SK-N-SH (cell line): ENCODE measurements around the gene ZBTB38. TPM values are rescaled to one million over a fixed set of nuclear protein-coding genes. Genes with fewer than 3 reads are reported as not detected.

ENCODE experiments used
- CTCF ChIA-PET: fragments of 300-600, 350-600 bp; formaldehyde crosslinking; extraction: SDS; loops from one replicate; lab custom pipeline; 2021; lab: Yijun Ruan, JAX
- POLR2A ChIA-PET: fragments of 350-600 bp; sonication (Branson Sonifier 250); formaldehyde crosslinking; extraction: SDS; loops from one replicate; lab custom pipeline; 2020; ENCODE audit warnings: antibody characterized with exemption, inconsistent platforms; lab: Yijun Ruan, JAX
- DNase-seq: peaks from one replicate; pipeline ENCODE4 v3.0.0; 2012
- H2AFZ ChIP-seq: fragments of 200-600 bp; sonication (generic); 2 replicates; pipeline ENCODE4 v1.8.1; 2016; ENCODE audit warnings: antibody characterized with exemption, mild to moderate bottlenecking, low read depth
- H3F3A ChIP-seq: fragments of 200-600 bp; sonication (generic); replicated peaks from 2 replicates; pipeline ENCODE3; 2016; ENCODE audit warnings: antibody characterized with exemption, mild to moderate bottlenecking; ENCODE audit not compliant: insufficient read depth
- H3K27ac ChIP-seq, 2 experiments: fragments of 200-500 bp in 1 of 2; fragments of 200-600 bp in 1 of 2; sonication (Bioruptor generic) in 1 of 2; sonication (generic), shearing (Covaris generic) in 1 of 2; 2 replicates each; pipeline versions ENCODE4 v1.5.1 to v1.6.1; 2014 to 2016; ENCODE audit warnings: low read depth in 2 of 2, inconsistent platforms in 1 of 2, low read length in 1 of 2, mild to moderate bottlenecking in 1 of 2, mixed read lengths in 1 of 2
- H3K27me3 ChIP-seq: fragments of 200-600 bp; sonication (generic), shearing (Covaris generic); 2 replicates; pipeline ENCODE4 v1.6.1; 2016; ENCODE audit warnings: mixed run types; ENCODE audit not compliant: insufficient read depth
- H3K36me3 ChIP-seq, 2 experiments: fragments of 200-500 bp in 1 of 2; fragments of 200-600 bp in 1 of 2; sonication (Bioruptor generic) in 1 of 2; sonication (generic) in 1 of 2; replicated peaks in 1 of 2; 2 replicates each; pipeline versions ENCODE3 to v1.5.1; 2014 to 2016; ENCODE audit warnings: low read length in 1 of 2, mild to moderate bottlenecking in 1 of 2; ENCODE audit not compliant: insufficient read depth in 2 of 2, control insufficient read depth in 1 of 2
- H3K4me1 ChIP-seq, 2 experiments: fragments of 200-500 bp in 1 of 2; fragments of 200-600 bp in 1 of 2; sonication (Bioruptor generic) in 1 of 2; sonication (generic), shearing (Covaris generic) in 1 of 2; 2 replicates each; pipeline versions ENCODE4 v1.5.1 to v1.6.1; 2014 to 2016; ENCODE audit warnings: low read depth in 1 of 2, low read length in 1 of 2, mixed run types in 1 of 2; ENCODE audit not compliant: insufficient read depth in 2 of 2, control insufficient read depth in 1 of 2
- H3K4me2 ChIP-seq: fragments of 200-600 bp; sonication (generic), shearing (Covaris generic); 2 replicates; pipeline ENCODE4 v1.6.1; 2017; ENCODE audit warnings: mixed run types
- H3K4me3 ChIP-seq, 2 experiments: fragments of 200-500 bp in 1 of 2; fragments of 200-600 bp in 1 of 2; sonication (Bioruptor generic) in 1 of 2; sonication (generic), shearing (Covaris generic) in 1 of 2; 2 replicates each; pipeline versions ENCODE4 v1.5.1 to v1.8.1; 2014 to 2016; ENCODE audit warnings: low read depth in 2 of 2, inconsistent platforms in 1 of 2, low read length in 1 of 2, mild to moderate bottlenecking in 1 of 2, mixed read lengths in 1 of 2, moderate library complexity in 1 of 2
- H3K79me2 ChIP-seq: fragments of 200-600 bp; sonication (generic); 2 replicates; pipeline ENCODE4 v1.8.1; 2017; ENCODE audit warnings: mild to moderate bottlenecking; ENCODE audit not compliant: insufficient read depth
- H3K9ac ChIP-seq: fragments of 200-600 bp; sonication (generic); 2 replicates; pipeline ENCODE4 v1.6.1; 2017; ENCODE audit warnings: mixed run types
- H3K9me2 ChIP-seq: fragments of 200-600 bp; sonication (generic); 2 replicates; pipeline ENCODE4 v1.6.1; 2017; ENCODE audit warnings: mixed run types
- H3K9me3 ChIP-seq: fragments of 200-600 bp; sonication (generic); 2 replicates; pipeline ENCODE4 v1.6.1; 2017; ENCODE audit warnings: mixed run types, mild to moderate bottlenecking, moderate library complexity
- H4K20me1 ChIP-seq: fragments of 200-600 bp; sonication (generic); 2 replicates; pipeline ENCODE4 v1.6.1; 2017; ENCODE audit warnings: mild to moderate bottlenecking, mixed run types; ENCODE audit not compliant: insufficient read depth
- ELF1 ChIP-seq: IDR thresholded peaks from 2 replicates; pipeline ENCODE4 v1.4.0; 2012
- EP300 ChIP-seq, 2 experiments: IDR thresholded peaks; 2 replicates each; pipeline versions ENCODE4 v1.4.0 to v1.6.1; 2012; ENCODE audit warnings: borderline replicate concordance in 1 of 2, low read depth in 1 of 2, low read length in 1 of 2
- EZH2phosphoT487 ChIP-seq: fragments of 200-600 bp; sonication (generic); IDR thresholded peaks from 2 replicates; pipeline ENCODE4 v1.6.1; 2017; ENCODE audit warnings: low read depth, mixed run types, mild to moderate bottlenecking, antibody characterized with exemption, moderate library complexity, borderline replicate concordance
- FOXJ3 ChIP-seq: sonication (generic); formaldehyde crosslinking; IDR thresholded peaks from 2 replicates; pipeline ENCODE4 v1.5.1; 2020; ENCODE audit warnings: mild to moderate bottlenecking, missing genetic modification reagents
- GATA2 ChIP-seq: sonication (generic); formaldehyde crosslinking; IDR thresholded peaks from 2 replicates; pipeline ENCODE4 v1.5.0; 2020; ENCODE audit warnings: mild to moderate bottlenecking, missing genetic modification reagents
- MEF2A ChIP-seq: IDR thresholded peaks from 2 replicates; pipeline ENCODE4 v1.4.0; 2012; ENCODE audit warnings: low read depth, borderline replicate concordance
- MXI1 ChIP-seq: IDR thresholded peaks from 2 replicates; pipeline ENCODE4 v1.6.1; 2012; ENCODE audit warnings: mild to moderate bottlenecking, low read depth, low read length, improper control_type of control experiment
- NRF1 ChIP-seq: IDR thresholded peaks from 2 replicates; pipeline ENCODE4 v1.6.1; 2012; ENCODE audit warnings: low read depth, mild to moderate bottlenecking, low read length
- POLR2AphosphoS5 ChIP-seq: IDR thresholded peaks from 2 replicates; pipeline ENCODE4 v1.6.1; 2012; ENCODE audit warnings: low read depth, low read length
- RCOR1 ChIP-seq: fragments of 150-350 bp; IDR thresholded peaks from 2 replicates; pipeline ENCODE4 v1.6.1; 2017; ENCODE audit warnings: antibody characterized with exemption, low read length
- RFX5 ChIP-seq: IDR thresholded peaks from 2 replicates; pipeline ENCODE4 v1.6.1; 2012; ENCODE audit warnings: mild to moderate bottlenecking, improper control_type of control experiment, low read length
- RXRA ChIP-seq: IDR thresholded peaks from 2 replicates; pipeline ENCODE4 v1.4.0; 2012; ENCODE audit warnings: low read depth, mild to moderate bottlenecking, borderline replicate concordance
- SIN3A ChIP-seq: IDR thresholded peaks from 2 replicates; pipeline ENCODE4 v1.6.1; 2012; ENCODE audit warnings: low read depth, mild to moderate bottlenecking, low read length, moderate library complexity, borderline replicate concordance
- TCF12 ChIP-seq: IDR thresholded peaks from 2 replicates; pipeline ENCODE4 v1.4.0; 2012
- YY1 ChIP-seq: IDR thresholded peaks from 2 replicates; pipeline ENCODE4 v1.4.0; 2012; ENCODE audit warnings: low read depth, mild to moderate bottlenecking
- WGBS: methylation state at CpG from one replicate; pipeline ENCODE4 v1.1.6; 2017; ENCODE audit warnings: low lambda C conversion rate; 5-methylcytosine and 5-hydroxymethylcytosine counted together
- polyA plus RNA-seq, 3 experiments: library from polyadenylated mRNA; depleted of rRNA; stranded (reverse); fragments of >200 nt; gene quantifications; 2 replicates each; pipeline ENCODE4 v1.2.3, GENCODE V29; 2012
- TF ChIP-seq, protein P1 (sequence below): IDR thresholded peaks from 2 replicates; pipeline ENCODE4 v1.6.1; 2012; ENCODE audit warnings: mild to moderate bottlenecking, low read depth, low read length, moderate library complexity
- TF ChIP-seq, protein P2 (sequence below): IDR thresholded peaks from 2 replicates; pipeline ENCODE4 v1.4.0; 2012; ENCODE audit warnings: low read depth, borderline replicate concordance
- TF ChIP-seq, protein P3 (sequence below): IDR thresholded peaks from 2 replicates; pipeline ENCODE4 v1.4.0; 2012; ENCODE audit warnings: low read depth, borderline replicate concordance

The ZBTB38 gene
- polyA plus RNA-seq, 1 of the 3 experiments (the other 2 are of a cell fraction), result 10.1 TPM

DNA sequence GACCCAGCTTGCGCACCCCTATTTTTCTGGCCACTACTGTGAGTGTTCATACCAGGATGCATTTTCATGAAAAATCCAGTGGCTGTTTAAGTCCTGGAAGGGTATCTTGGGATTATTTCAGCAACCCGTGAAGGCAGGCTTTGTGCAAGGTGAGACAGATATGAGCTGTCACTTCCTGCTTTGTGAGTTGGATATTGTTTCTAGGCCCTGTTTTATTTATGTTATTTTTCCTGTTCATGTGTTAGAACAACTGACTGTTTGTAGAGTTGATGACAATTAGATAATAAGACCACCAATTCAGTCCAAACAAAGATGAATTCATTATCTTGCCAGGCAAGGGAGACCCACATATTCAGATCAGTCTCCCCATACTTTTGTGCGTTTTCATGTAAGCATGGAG is 42.5 kb downstream of the ZBTB38 start:
- H3K36me3 ChIP-seq, result peaks cover 43 to 65% of the 10 kb centered on the region in 2 experiments
- peak overlapping the region; percentile 34 to 78; a peak in 3 of 4 replicates for H3K27ac ChIP-seq
- no peak overlapping the region for H3K4me2 ChIP-seq
- H3K9me3 ChIP-seq, result no peaks in the 10 kb centered on the region
- H2AFZ ChIP-seq, result no peak overlapping the region
- no peak for DNase-seq
- H3K79me2 ChIP-seq, result peaks cover 72% of the 10 kb centered on the region
- ChIA-PET CTCF (interaction anchor here (1.1 to 1.5 kb wide), 4 partner anchors 8 to 50 kb away, joined by 3 to 4 read pairs (median 3); no protein-coding TSS in a partner anchor), POLR2A (no interaction called here)
- no peak overlapping the region for H3K4me3 ChIP-seq
- 71% methylated on average over 3 of the region's 3 CpGs for WGBS
- H3K9me2 ChIP-seq, result no peaks in the 10 kb centered on the region
- H3K27me3 ChIP-seq, result no peaks in the 10 kb centered on the region
- H3K9ac ChIP-seq, result 0 out of 2 replicates have a peak overlapping the region, but pooled peaks have one; percentile 6
- peaks cover 31% of the 10 kb centered on the region for H3F3A ChIP-seq
- no peaks in the 10 kb centered on the region for H4K20me1 ChIP-seq
- peaks cover 28 to 46% of the 10 kb centered on the region in 2 experiments for H3K4me1 ChIP-seq
- TF ChIP-seq MXI1, result no peak
- TF ChIP-seq RXRA, result no peak
- no peak for TF ChIP-seq RCOR1
- TF ChIP-seq, protein P1, sequence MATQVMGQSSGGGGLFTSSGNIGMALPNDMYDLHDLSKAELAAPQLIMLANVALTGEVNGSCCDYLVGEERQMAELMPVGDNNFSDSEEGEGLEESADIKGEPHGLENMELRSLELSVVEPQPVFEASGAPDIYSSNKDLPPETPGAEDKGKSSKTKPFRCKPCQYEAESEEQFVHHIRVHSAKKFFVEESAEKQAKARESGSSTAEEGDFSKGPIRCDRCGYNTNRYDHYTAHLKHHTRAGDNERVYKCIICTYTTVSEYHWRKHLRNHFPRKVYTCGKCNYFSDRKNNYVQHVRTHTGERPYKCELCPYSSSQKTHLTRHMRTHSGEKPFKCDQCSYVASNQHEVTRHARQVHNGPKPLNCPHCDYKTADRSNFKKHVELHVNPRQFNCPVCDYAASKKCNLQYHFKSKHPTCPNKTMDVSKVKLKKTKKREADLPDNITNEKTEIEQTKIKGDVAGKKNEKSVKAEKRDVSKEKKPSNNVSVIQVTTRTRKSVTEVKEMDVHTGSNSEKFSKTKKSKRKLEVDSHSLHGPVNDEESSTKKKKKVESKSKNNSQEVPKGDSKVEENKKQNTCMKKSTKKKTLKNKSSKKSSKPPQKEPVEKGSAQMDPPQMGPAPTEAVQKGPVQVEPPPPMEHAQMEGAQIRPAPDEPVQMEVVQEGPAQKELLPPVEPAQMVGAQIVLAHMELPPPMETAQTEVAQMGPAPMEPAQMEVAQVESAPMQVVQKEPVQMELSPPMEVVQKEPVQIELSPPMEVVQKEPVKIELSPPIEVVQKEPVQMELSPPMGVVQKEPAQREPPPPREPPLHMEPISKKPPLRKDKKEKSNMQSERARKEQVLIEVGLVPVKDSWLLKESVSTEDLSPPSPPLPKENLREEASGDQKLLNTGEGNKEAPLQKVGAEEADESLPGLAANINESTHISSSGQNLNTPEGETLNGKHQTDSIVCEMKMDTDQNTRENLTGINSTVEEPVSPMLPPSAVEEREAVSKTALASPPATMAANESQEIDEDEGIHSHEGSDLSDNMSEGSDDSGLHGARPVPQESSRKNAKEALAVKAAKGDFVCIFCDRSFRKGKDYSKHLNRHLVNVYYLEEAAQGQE, result no peak
- TF ChIP-seq RFX5, result no peak
- TF ChIP-seq FOXJ3 (CRISPR knock-in tag), result no peak
- TF ChIP-seq SIN3A, result no peak
- no peak for TF ChIP-seq TCF12
- TF ChIP-seq POLR2AphosphoS5, result no peak
- no peak for TF ChIP-seq ELF1
- no peak for TF ChIP-seq MEF2A
- no peak for TF ChIP-seq NRF1
- no peak for TF ChIP-seq GATA2 (CRISPR knock-in tag)
- TF ChIP-seq YY1, result no peak
- TF ChIP-seq EP300 (IDR thresholded peaks at IDR 0.05; ENCODE audit: borderline replicate concordance in 1 of 2, low read depth in 1 of 2, low read length in 1 of 2), result no peak
- TF ChIP-seq, protein P2, sequence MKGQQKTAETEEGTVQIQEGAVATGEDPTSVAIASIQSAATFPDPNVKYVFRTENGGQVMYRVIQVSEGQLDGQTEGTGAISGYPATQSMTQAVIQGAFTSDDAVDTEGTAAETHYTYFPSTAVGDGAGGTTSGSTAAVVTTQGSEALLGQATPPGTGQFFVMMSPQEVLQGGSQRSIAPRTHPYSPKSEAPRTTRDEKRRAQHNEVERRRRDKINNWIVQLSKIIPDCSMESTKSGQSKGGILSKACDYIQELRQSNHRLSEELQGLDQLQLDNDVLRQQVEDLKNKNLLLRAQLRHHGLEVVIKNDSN, result no peak
- TF ChIP-seq EZH2phosphoT487, result no peak
- TF ChIP-seq, protein P3, sequence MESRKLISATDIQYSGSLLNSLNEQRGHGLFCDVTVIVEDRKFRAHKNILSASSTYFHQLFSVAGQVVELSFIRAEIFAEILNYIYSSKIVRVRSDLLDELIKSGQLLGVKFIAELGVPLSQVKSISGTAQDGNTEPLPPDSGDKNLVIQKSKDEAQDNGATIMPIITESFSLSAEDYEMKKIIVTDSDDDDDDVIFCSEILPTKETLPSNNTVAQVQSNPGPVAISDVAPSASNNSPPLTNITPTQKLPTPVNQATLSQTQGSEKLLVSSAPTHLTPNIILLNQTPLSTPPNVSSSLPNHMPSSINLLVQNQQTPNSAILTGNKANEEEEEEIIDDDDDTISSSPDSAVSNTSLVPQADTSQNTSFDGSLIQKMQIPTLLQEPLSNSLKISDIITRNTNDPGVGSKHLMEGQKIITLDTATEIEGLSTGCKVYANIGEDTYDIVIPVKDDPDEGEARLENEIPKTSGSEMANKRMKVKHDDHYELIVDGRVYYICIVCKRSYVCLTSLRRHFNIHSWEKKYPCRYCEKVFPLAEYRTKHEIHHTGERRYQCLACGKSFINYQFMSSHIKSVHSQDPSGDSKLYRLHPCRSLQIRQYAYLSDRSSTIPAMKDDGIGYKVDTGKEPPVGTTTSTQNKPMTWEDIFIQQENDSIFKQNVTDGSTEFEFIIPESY, result no peak
